ENCODE data around the gene ATP5PF.

GRCh38 chr21:25733859-25734653, 648 bp downstream of the ATP5PF start:
- TF ChIP-seq CTCF (IDR thresholded peaks at IDR 0.05) (no peak), POLR2A (IDR thresholded peaks at IDR 0.05) (no peak), POLR2AphosphoS5 (IDR thresholded peaks at IDR 0.05) (no peak), EP300 (IDR thresholded peaks at IDR 0.05) (no peak)

All from stomach (tissue), 4 donors.